CD4-positive, alpha-beta T cell treated with Interleukin-15 for 4 hours (primary cell): ENCODE measurements around the gene AHDC1.

Source experiments
- DNase-seq: peaks from one replicate; pipeline ENCODE4 v3.0.0-alpha.2; 2020; ENCODE audit warnings: low spot score

AHDC1 gene

GRCh38 chr1:27584453-27584852, 19.5 kb downstream of the AHDC1 start:
- DNase-seq: no peak

GRCh38 chr1:27583479-27583878, 20.5 kb downstream of the AHDC1 start:
- no peak for DNase-seq

- DNase-seq: no peak
Observed at GRCh38 chr1:27581823-27582243, 22.1 kb downstream of the AHDC1 start.

GRCh38 chr1:27577504-27578188, 26.3 kb downstream of the AHDC1 start:
- DNase-seq: no peak

- no peak for DNase-seq
Observed at GRCh38 chr1:27576806-27577227, 27.1 kb downstream of the AHDC1 start.

- DNase-seq: no peak
Observed at GRCh38 chr1:27575840-27576331, 28.1 kb downstream of the AHDC1 start.

GRCh38 chr1:27574871-27575831, 28.8 kb downstream of the AHDC1 start:
- DNase-seq: no peak

GRCh38 chr1:27574001-27574781, 29.8 kb downstream of the AHDC1 start:
- DNase-seq: no peak

- no peak for DNase-seq
Observed at GRCh38 chr1:27572679-27573426, 31.1 kb downstream of the AHDC1 start.

GRCh38 chr1:27572019-27572678, 31.8 kb downstream of the AHDC1 start:
- DNase-seq: no peak

- DNase-seq: no peak
Observed at GRCh38 chr1:27571439-27572018, 32.4 kb downstream of the AHDC1 start.

- DNase-seq: no peak
Observed at GRCh38 chr1:27570784-27571183, 33.2 kb downstream of the AHDC1 start.

GRCh38 chr1:27570356-27570755, 33.6 kb downstream of the AHDC1 start:
- no peak for DNase-seq

- no peak for DNase-seq
Observed at GRCh38 chr1:27569506-27570291, 34.2 kb downstream of the AHDC1 start.

GRCh38 chr1:27569088-27569460, 34.9 kb downstream of the AHDC1 start:
- DNase-seq: no peak

GRCh38 chr1:27568300-27569087, 35.5 kb downstream of the AHDC1 start:
- peak; percentile 94 for DNase-seq

GRCh38 chr1:27567971-27568299, 36.0 kb downstream of the AHDC1 start:
- no peak for DNase-seq

GRCh38 chr1:27567146-27567526, 36.8 kb downstream of the AHDC1 start:
- no peak for DNase-seq
